Measurements from ENCODE around the gene FOXD1.
"Not testable (repeated sequence)": the region's sequence is repeated elsewhere in the genome, so short reads cannot be mapped to it uniquely, and the experiment has no call there.

FOXD1 gene

GRCh38 chr5:73409927-73410326 is 38.6 kb downstream of the FOXD1 start:
- H3K27me3 ChIP-seq (ENCODE audit: insufficient read depth, low read length); H3K36me3 ChIP-seq (ENCODE audit: insufficient read depth, low read length); H3K9ac ChIP-seq (ENCODE audit: low read depth, low read length); H3K27ac ChIP-seq (ENCODE audit: low read depth, low read length); H3K4me3 ChIP-seq (ENCODE audit: low read length); H3K9me3 ChIP-seq (ENCODE audit: insufficient read depth, low read depth, low read length): not testable (repeated sequence)
- H3K4me1 ChIP-seq (ENCODE audit: insufficient read depth, low read length) = peaks cover 51% of the 10 kb centered on the region
- WGBS = 95% methylated on average over 16 of the region's 18 CpGs

GRCh38 chr5:73405691-73406090 is 42.9 kb downstream of the FOXD1 start:
- H3K9me3 ChIP-seq (ENCODE audit: insufficient read depth, low read depth, low read length) = no peaks in the 10 kb centered on the region
- H3K4me3 ChIP-seq (ENCODE audit: low read length) = no peak overlapping the region
- H3K9ac ChIP-seq (ENCODE audit: low read depth, low read length) = no peak overlapping the region
- no peaks in the 10 kb centered on the region for H3K27me3 ChIP-seq (ENCODE audit: insufficient read depth, low read length)
- H3K4me1 ChIP-seq (ENCODE audit: insufficient read depth, low read length) = peaks cover 24% of the 10 kb centered on the region
- H3K27ac ChIP-seq (ENCODE audit: low read depth, low read length) = no peak overlapping the region
- H3K36me3 ChIP-seq (ENCODE audit: insufficient read depth, low read length) = no peaks in the 10 kb centered on the region
- 77% methylated on average over 1 of the region's 1 CpG for WGBS

DNA sequence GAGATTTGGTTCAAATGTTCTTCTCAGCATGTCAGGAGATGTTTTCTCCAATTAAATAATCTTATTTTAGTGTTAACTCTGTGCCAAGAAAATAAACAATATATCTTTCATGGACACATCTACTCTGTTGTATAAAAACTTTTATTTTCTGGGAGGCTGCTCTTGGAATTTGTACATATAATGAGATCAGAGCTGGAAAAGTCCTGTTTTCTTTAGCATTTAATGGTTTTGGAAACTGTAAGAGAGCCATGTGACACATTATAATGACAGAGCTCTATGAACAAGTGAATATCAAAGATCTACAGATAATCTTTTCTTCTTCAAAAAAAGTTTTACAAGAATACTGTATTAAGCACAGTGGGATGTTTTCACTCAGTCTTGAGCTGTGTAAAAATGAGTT is 48.8 kb downstream of the FOXD1 start:
- Histone ChIP-seq H3K27me3 (ENCODE audit: insufficient read depth, low read length) (no peaks in the 10 kb centered on the region; the same call in 1 of the 2 replicates), H3K36me3 (ENCODE audit: insufficient read depth, low read length) (no peaks in the 10 kb centered on the region), H3K9me3 (ENCODE audit: insufficient read depth, low read depth, low read length) (no peaks in the 10 kb centered on the region), H3K9ac (ENCODE audit: low read depth, low read length) (no peak overlapping the region), H3K4me3 (ENCODE audit: low read length) (no peak overlapping the region), H3K27ac (ENCODE audit: low read depth, low read length) (no peak overlapping the region), H3K4me1 (ENCODE audit: insufficient read depth, low read length) (no peaks in the 10 kb centered on the region)

All from HUES64 (cell line).